Stimulated activated CD4-positive, alpha-beta T cell treated with anti-CD3 and anti-CD28 coated beads, Interleukin-12 subunit alpha, Interleukin-12 subunit beta, amount 100 ng/mL, for 4 hours (primary cell): ENCODE results near the gene HOXD8.
A peak's percentile ranks its signal among the peaks of the same experiment; 100 is the strongest.

Experiments used
- DNase-seq: peaks from one replicate; pipeline ENCODE4 v3.0.0-alpha.2; 2020

HOXD8 gene

GRCh38 chr2:176117162-176117822 lies 12.2 kb upstream of the HOXD8 start:
- no peak for DNase-seq

- DNase-seq: no peak
Measured at GRCh38 chr2:176117823-176118371, 11.6 kb upstream of the HOXD8 start.

- no peak for DNase-seq
Measured at GRCh38 chr2:176118601-176119339, 10.7 kb upstream of the HOXD8 start.

GRCh38 chr2:176120364-176121189 lies 8.9 kb upstream of the HOXD8 start:
- no peak for DNase-seq

GRCh38 chr2:176121190-176122051 lies 8.1 kb upstream of the HOXD8 start:
- no peak for DNase-seq

- no peak for DNase-seq
Measured at GRCh38 chr2:176122052-176122682, 7.3 kb upstream of the HOXD8 start.

GRCh38 chr2:176122683-176123410 lies 6.7 kb upstream of the HOXD8 start, which contains the start of gene HOXD9:
Gene HOXD9 (plus strand): TSS chr2:176122719. CDS start chr2:176122769, 50 bp downstream.
- no peak for DNase-seq

- no peak for DNase-seq
Measured at GRCh38 chr2:176123411-176124109, 5.9 kb upstream of the HOXD8 start.

- DNase-seq: no peak
Measured at GRCh38 chr2:176124110-176124946, 5.2 kb upstream of the HOXD8 start.

GRCh38 chr2:176124947-176125771 lies 4.3 kb upstream of the HOXD8 start:
- no peak for DNase-seq

GRCh38 chr2:176125772-176126054 lies 3.8 kb upstream of the HOXD8 start:
- no peak for DNase-seq

- peak; percentile 71 for DNase-seq
Measured at GRCh38 chr2:176126929-176127773, 2.4 kb upstream of the HOXD8 start.

GRCh38 chr2:176127774-176128072 lies 1.8 kb upstream of the HOXD8 start:
- no peak for DNase-seq

GRCh38 chr2:176128172-176128981 lies 1.1 kb upstream of the HOXD8 start:
- DNase-seq: no peak

- no peak for DNase-seq
Measured at GRCh38 chr2:176129813-176130146, 275 bp downstream of the HOXD8 start.

GRCh38 chr2:176130147-176130956 lies 847 bp downstream of the HOXD8 start:
- no peak for DNase-seq
